GM18519 (cell line): ENCODE data around the gene CNIH4.
"Not testable (repeated sequence)": the region's sequence is repeated elsewhere in the genome, so short reads cannot be mapped to it uniquely, and the experiment has no call there.

Experiments used
- ATAC-seq: cut with Tn5 transposase; IDR thresholded peaks from one replicate; pipeline ENCODE4 v1.9.1; 2021; ENCODE audit warnings: mild to moderate bottlenecking, moderate library complexity; ENCODE audit not compliant: unreplicated experiment, low FRiP score

CNIH4 gene

DNA sequence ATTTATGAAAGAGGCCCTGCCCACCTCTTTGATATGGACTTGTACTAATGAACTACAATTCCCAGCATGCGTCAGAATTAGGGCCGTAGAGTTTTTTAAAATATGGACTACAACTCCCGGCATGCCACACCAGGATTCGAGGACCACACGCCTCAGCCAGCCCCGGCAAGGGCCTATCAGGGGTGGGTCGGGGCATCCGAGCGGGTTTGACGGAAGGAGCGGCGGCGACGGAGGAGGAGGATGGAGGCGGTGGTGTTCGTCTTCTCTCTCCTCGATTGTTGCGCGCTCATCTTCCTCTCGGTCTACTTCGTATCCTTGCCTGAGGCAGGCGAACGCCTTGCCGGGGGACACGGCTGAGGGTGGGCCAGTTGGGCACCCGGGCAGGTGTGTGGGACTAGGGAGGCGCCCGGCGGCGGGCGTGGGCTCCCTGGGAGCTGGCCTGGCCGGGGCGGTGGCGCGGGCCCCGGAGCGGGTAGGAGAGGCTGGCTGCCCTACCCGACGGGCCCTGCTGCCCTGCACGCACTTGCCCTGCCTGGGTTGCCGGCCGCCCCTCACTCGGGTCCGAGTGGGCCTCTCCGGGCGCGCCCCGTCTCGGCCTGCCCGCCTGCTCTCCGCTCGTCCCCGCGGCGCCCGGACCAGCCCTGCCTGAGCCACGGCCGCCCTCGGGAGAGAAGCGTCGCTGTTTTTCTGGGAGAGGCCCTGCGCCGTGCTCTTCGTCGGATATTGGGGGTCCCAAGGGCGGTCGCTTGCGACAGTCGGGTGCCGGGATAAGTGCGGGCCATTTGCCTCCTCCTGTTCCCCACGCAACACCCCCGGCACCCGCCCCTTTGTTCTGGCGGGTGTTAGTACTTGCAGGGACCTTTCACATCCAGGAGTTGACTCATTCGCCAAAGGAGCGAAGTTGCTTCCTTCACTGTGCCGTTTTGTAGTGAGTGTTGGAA lies at the start of gene CNIH4:
CNIH4 (plus strand) TSS at position 195 of the 941 bp plus-strand sequence; CDS start at position 241, 46 bp downstream.
- peak; percentile 95 for ATAC-seq

DNA sequence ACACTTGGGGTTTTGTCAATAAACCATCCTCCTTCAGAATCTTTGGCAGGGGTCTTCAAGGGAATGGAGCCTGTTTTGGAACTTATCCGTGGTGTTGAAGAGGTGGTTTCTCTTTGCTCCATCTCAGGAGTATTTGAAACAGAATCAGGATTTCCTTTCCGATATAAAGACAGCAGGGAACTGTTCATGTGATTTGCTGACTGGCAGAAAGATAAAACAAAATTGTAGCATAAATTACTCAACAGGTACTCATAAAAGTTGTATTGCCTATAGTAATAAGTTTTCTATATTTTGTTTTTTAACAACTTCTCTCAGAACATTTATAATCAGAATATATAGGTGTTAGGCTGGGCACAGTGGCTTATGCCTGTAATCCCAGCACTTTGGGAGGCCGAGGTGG lies 48.6 kb upstream of the CNIH4 start:
- no peak for ATAC-seq

GRCh38 chr1:224311503-224311902 lies 45.2 kb upstream of the CNIH4 start:
- not testable (repeated sequence) for ATAC-seq

DNA sequence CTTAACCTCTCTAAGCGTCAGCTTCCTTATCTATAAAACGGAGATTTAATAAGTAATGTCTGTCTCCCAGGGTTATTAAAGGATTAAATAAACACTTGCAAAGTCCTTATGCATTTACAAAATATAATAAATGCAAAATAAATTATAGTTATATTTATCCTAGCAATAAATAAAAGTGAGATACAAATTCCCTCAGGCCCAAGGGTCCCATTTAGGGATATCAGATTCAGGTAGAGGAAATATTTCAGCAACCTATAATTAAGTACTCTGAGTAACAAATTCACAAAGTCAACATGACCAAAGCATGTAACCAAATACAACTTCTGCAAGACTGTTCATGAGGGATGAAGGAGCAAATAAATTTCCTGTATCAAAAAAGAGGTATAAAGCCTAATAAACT lies 44.7 kb upstream of the CNIH4 start:
- ATAC-seq = no peak

- no peak for ATAC-seq
Measured at GRCh38 chr1:224317383-224318045, 39.2 kb upstream of the CNIH4 start.

DNA sequence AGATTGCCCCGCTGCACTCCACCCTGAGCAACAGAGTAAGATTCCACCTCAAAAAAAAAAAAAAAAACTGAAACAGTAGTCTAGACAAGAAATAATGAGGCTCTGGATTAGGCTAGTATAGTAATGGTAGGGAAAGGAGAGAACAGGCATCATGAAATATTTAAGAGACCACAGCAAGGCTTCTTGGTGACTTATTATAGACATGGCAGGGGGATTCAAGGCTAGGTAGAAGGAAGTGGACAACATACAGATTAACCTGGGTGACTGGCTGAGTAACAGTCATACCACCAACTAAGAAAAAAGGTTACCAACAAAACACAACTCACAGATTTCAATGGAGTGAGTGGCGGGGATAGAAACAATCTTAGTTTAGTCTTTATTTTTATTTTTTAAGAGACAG lies 35.0 kb upstream of the CNIH4 start:
- no peak for ATAC-seq

- no peak for ATAC-seq
Measured at GRCh38 chr1:224325959-224326358, 30.7 kb upstream of the CNIH4 start.

- ATAC-seq = no peak
Measured at GRCh38 chr1:224328644-224329043, 28.0 kb upstream of the CNIH4 start.

GRCh38 chr1:224329484-224329841 lies 27.2 kb upstream of the CNIH4 start:
- no peak for ATAC-seq

- peak; percentile 50 for ATAC-seq
Measured at GRCh38 chr1:224329842-224330753, 26.6 kb upstream of the CNIH4 start, which contains the start of gene NVL. Gene NVL, minus strand, starts transcription at chr1:224330172. Its CDS starts 45 bp downstream, at chr1:224330127.

GRCh38 chr1:224331326-224331725 lies 25.4 kb upstream of the CNIH4 start:
- no peak for ATAC-seq

GRCh38 chr1:224331824-224332223 lies 24.9 kb upstream of the CNIH4 start:
- no peak for ATAC-seq

DNA sequence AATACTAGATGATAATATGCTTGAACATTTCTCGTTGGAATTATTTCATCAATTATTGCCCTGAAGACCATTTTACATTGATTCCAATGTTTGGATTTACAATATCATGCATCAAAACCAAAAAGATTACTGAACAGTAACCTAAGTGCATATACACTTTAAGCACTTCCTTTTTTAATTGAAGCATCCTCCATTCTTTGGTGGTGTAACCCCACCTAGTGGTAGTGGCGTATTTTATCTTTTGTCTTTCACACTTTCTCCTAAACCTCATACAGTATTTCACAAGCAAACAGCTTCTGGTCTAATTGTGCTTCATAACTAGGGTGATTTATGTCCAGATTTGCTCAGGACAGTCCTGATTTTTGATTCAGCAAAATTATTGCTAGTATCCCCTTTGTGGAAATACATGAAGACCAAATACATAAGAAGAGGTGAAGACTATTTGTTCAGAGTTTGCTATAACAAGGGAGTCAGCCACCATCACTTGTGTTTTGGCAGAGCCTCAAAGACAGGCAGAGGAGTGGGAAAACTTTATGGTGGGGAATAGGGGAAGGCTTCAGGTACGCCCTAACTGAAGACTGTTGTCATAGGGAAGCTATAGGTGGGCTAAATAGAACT lies 23.3 kb upstream of the CNIH4 start:
- peak; percentile 48 for ATAC-seq

- no peak for ATAC-seq
Measured at GRCh38 chr1:224333939-224334786, 22.5 kb upstream of the CNIH4 start.

DNA sequence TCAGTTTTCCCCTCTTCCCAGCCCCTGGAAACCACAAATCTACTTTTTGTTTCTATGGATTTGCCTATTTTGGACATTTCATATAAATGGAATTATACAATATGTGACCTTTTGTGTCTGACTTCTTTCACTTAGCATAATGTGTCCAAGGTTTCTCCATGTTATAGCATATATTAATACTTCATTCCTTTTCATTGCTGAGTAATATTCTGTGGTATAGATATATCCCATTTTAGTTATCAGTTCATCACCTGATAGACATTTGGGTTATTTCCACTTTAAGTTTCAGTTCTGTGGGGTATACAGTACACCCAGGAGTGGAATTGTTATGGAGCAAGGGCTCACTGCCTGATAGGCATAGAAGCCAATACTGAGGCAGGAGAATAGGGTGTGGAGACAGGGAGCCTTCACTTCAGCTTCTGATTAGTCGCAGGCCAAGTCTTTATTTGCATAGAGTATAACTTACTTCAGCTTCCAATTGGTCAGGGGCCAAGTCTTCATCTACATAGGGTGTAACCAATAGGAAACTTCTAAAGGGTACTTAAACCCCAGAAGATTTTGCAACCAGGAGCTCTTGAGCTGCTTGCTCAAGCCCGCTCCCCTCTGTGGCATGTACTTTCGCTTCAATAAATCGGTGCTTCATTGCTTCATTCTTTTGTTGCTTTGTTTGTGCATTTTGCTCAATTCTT lies 18.4 kb upstream of the CNIH4 start:
- ATAC-seq = no peak

- no peak for ATAC-seq
Measured at GRCh38 chr1:224339442-224340033, 17.1 kb upstream of the CNIH4 start.

- ATAC-seq = not testable (repeated sequence)
Measured at GRCh38 chr1:224340453-224341384, 16.0 kb upstream of the CNIH4 start.
